IMR-90 (cell line): ENCODE data around the gene ENDOV. TPM values are rescaled to one million over a fixed set of nuclear protein-coding genes. Genes with fewer than 3 reads are reported as not detected.

Experiments
- ATAC-seq: fragments of 200-7000 bp; cut with Tn5 transposase; 2 replicates; pipeline ENCODE4 v1.9.1; 2020; ENCODE audit warnings: low read depth, mild to moderate bottlenecking, moderate library complexity
- BruUV-seq: library from RNA; stranded (reverse); fragments of 400-500 nt; replicated peaks from 2 replicates; lab custom pipeline; 2021; lab: Mats Ljungman, UMichigan
- CTCF ChIA-PET: fragments of 300-600 bp; formaldehyde crosslinking; extraction: SDS; loops from one replicate; lab custom pipeline; 2021; ENCODE audit warnings: antibody characterized with exemption; lab: Yijun Ruan, JAX
- POLR2A ChIA-PET: fragments of 300-600 bp; sonication (Branson Sonifier 250); formaldehyde crosslinking; loops from one replicate; lab custom pipeline; 2022; ENCODE audit warnings: antibody characterized with exemption; ENCODE audit not compliant: unreplicated experiment; lab: Charles Lee
- DNase-seq: peaks from one replicate; pipeline ENCODE4 v3.0.0; 2013
- H2AFZ ChIP-seq: replicated peaks from 2 replicates; pipeline ENCODE3; 2013; ENCODE audit warnings: low read length, mild to moderate bottlenecking; ENCODE audit not compliant: poor library complexity
- H2AK5ac ChIP-seq: 2 replicates; pipeline ENCODE4 v1.6.1; 2013; ENCODE audit warnings: low read depth, low read length, inconsistent platforms
- H2AK9ac ChIP-seq: replicated peaks from 2 replicates; pipeline ENCODE3; 2013; ENCODE audit warnings: mild to moderate bottlenecking, low read depth, low read length, moderate library complexity; ENCODE audit not compliant: poor library complexity
- H2BK120ac ChIP-seq: 2 replicates; pipeline ENCODE4 v1.6.1; 2013; ENCODE audit warnings: low read depth, low read length, inconsistent platforms
- H2BK15ac ChIP-seq: 3 replicates; pipeline ENCODE4 v1.6.1; 2013; ENCODE audit warnings: low read depth, low read length, inconsistent platforms
- H2BK20ac ChIP-seq: 2 replicates; pipeline ENCODE4 v1.6.1; 2013; ENCODE audit warnings: low read depth, mild to moderate bottlenecking, inconsistent platforms, low read length, moderate library complexity
- H2BK5ac ChIP-seq: 2 replicates; pipeline ENCODE4 v1.6.1; 2013; ENCODE audit warnings: mild to moderate bottlenecking, low read depth, low read length, inconsistent platforms; ENCODE audit not compliant: poor library complexity, severe bottlenecking
- H3K14ac ChIP-seq: replicated peaks from 2 replicates; pipeline ENCODE4 v1.6.1; 2013; ENCODE audit warnings: low read depth, low read length, inconsistent platforms
- H3K18ac ChIP-seq: 2 replicates; pipeline ENCODE4 v1.6.1; 2013; ENCODE audit warnings: low read depth, low read length, control low read depth
- H3K23ac ChIP-seq: 2 replicates; pipeline ENCODE4 v1.6.1; 2013; ENCODE audit warnings: low read depth, low read length, inconsistent platforms
- H3K27ac ChIP-seq: 2 replicates; pipeline ENCODE4 v1.5.1; 2013; ENCODE audit warnings: mild to moderate bottlenecking, control low read depth, low read length; ENCODE audit not compliant: insufficient read depth
- H3K27me3 ChIP-seq: 2 replicates; pipeline ENCODE4 v1.6.1; 2013; ENCODE audit warnings: low read length; ENCODE audit not compliant: control insufficient read depth, insufficient read depth
- H3K36me3 ChIP-seq: 2 replicates; pipeline ENCODE4 v1.6.1; 2013; ENCODE audit warnings: low read length, mixed read lengths; ENCODE audit not compliant: control insufficient read depth, insufficient read depth
- H3K4ac ChIP-seq: 2 replicates; pipeline ENCODE4 v1.6.1; 2013; ENCODE audit warnings: low read depth, low read length, inconsistent platforms
- H3K4me1 ChIP-seq: 2 replicates; pipeline ENCODE4 v1.6.1; 2013; ENCODE audit warnings: low read length, mixed read lengths; ENCODE audit not compliant: control insufficient read depth, insufficient read depth
- H3K4me2 ChIP-seq: 2 replicates; pipeline ENCODE4 v1.6.1; 2013; ENCODE audit warnings: low read depth, mild to moderate bottlenecking, control low read depth, low read length, moderate library complexity
- H3K4me3 ChIP-seq: 2 replicates; pipeline ENCODE4 v1.5.1; 2013; ENCODE audit warnings: low read depth, mild to moderate bottlenecking, control low read depth, low read length, moderate library complexity; ENCODE audit not compliant: insufficient read depth
- H3K56ac ChIP-seq: 2 replicates; pipeline ENCODE4 v1.6.1; 2013; ENCODE audit warnings: low read length, inconsistent platforms; ENCODE audit not compliant: insufficient read depth; ENCODE audit errors: extremely low read depth
- H3K79me1 ChIP-seq, 2 experiments: 2 replicates each; pipeline ENCODE4 v1.6.1; 2013; ENCODE audit warnings: low read length in 2 of 2, inconsistent platforms in 1 of 2, low read depth in 1 of 2
- H3K9ac ChIP-seq: 2 replicates; pipeline ENCODE4 v1.6.1; 2013; ENCODE audit warnings: low read depth, low read length, control low read depth
- H3K9me1 ChIP-seq: 2 replicates; pipeline ENCODE4 v1.6.1; 2013; ENCODE audit warnings: low read length, inconsistent platforms; ENCODE audit not compliant: insufficient read depth
- H3K9me3 ChIP-seq: 2 replicates; pipeline ENCODE4 v1.6.1; 2013; ENCODE audit warnings: low read length; ENCODE audit not compliant: control insufficient read depth, insufficient read depth
- H4K20me1 ChIP-seq: 2 replicates; pipeline ENCODE4 v1.6.1; 2013; ENCODE audit warnings: low read length, inconsistent platforms; ENCODE audit not compliant: insufficient read depth
- H4K5ac ChIP-seq: 2 replicates; pipeline ENCODE4 v1.6.1; 2013; ENCODE audit warnings: mild to moderate bottlenecking, low read depth, low read length, control low read depth
- H4K8ac ChIP-seq, 2 experiments: 2 replicates each; pipeline ENCODE4 v1.6.1; 2013; ENCODE audit warnings: low read depth in 2 of 2, low read length in 2 of 2, control low read depth in 1 of 2, inconsistent platforms in 1 of 2
- H4K91ac ChIP-seq: 2 replicates; pipeline ENCODE4 v1.6.1; 2013; ENCODE audit warnings: low read depth, low read length, inconsistent platforms; ENCODE audit not compliant: insufficient read depth
- ELK1 ChIP-seq: fragments of 150-350 bp; IDR thresholded peaks from 2 replicates; pipeline ENCODE4 v1.6.1; 2016; ENCODE audit warnings: low read depth, mild to moderate bottlenecking, low read length, moderate library complexity, borderline replicate concordance
- FOS ChIP-seq: fragments of 150-350 bp; IDR thresholded peaks from 2 replicates; pipeline ENCODE4 v1.6.1; 2016; ENCODE audit warnings: low read depth, low read length
- MAFK ChIP-seq: IDR thresholded peaks from 2 replicates; pipeline ENCODE4 v1.6.1; 2012; ENCODE audit warnings: low read depth, low read length, improper control_type of control experiment
- MAZ ChIP-seq: IDR thresholded peaks from 2 replicates; pipeline ENCODE4 v1.6.1; 2012; ENCODE audit warnings: low read depth, mild to moderate bottlenecking, low read length, improper control_type of control experiment, moderate library complexity, borderline replicate concordance
- POLR2A ChIP-seq: IDR thresholded peaks from 2 replicates; pipeline ENCODE4 v1.6.1; 2012; ENCODE audit warnings: mild to moderate bottlenecking, low read depth, low read length
- RAD21 ChIP-seq: IDR thresholded peaks from 2 replicates; pipeline ENCODE4 v1.6.1; 2012; ENCODE audit warnings: low read length, improper control_type of control experiment
- RCOR1 ChIP-seq: IDR thresholded peaks from 2 replicates; pipeline ENCODE4 v1.6.1; 2012; ENCODE audit warnings: mild to moderate bottlenecking, low read length, improper control_type of control experiment; ENCODE audit not compliant: insufficient replicate concordance
- SMC3 ChIP-seq: fragments of 150-350 bp; IDR thresholded peaks from 2 replicates; pipeline ENCODE4 v1.6.1; 2016; ENCODE audit warnings: low read depth, mild to moderate bottlenecking, antibody characterized with exemption, low read length, moderate library complexity
- WGBS, 2 experiments: methylation state at CpG; one replicate each; pipeline versions ENCODE4 v1.1.5 to v1.1.7; 2013; ENCODE audit warnings: missing lambda C conversion rate in 2 of 2; ENCODE audit not compliant: insufficient read length in 1 of 2; ENCODE audit errors: extremely low coverage in 2 of 2; 5-methylcytosine and 5-hydroxymethylcytosine counted together
- dilution Hi-C: fragments of 300-500 bp; cut with HindIII; formaldehyde crosslinking; loops from one replicate; pipeline ENCODE4 v1.14.3; 2018; ENCODE audit warnings: low sequenced_read_pairs; ENCODE audit not compliant: unreplicated experiment
- in situ Hi-C: fragments of 300-500 bp; cut with MboI; formaldehyde crosslinking; loops from 3 replicates; pipeline ENCODE4 v1.14.3; 2019; ENCODE audit warnings: low sequenced_read_pairs, inconsistent platforms, mixed read lengths
- intact Hi-C: fragments of 100-400 bp; cut with micrococcal nuclease; formaldehyde crosslinking; loops from 2 replicates; pipeline ENCODE4 v1.10.0; 2022
- polyA plus RNA-seq, 3 experiments: library from polyadenylated mRNA; depleted of rRNA; stranded (reverse); fragments of >200 nt; gene quantifications; 2 replicates each; pipeline ENCODE4 v1.2.3, GENCODE V29; 2012; ENCODE audit warnings: low replicate concordance in 1 of 3
- total RNA-seq: library from RNA; depleted of rRNA; stranded (reverse); fragments of >200 nt; gene quantifications from 2 replicates; pipeline ENCODE4 v1.2.3, GENCODE V29; 2012

ENDOV gene
- total and polyA plus RNA-seq, 2 of the 4 experiments (the other 2 are of a cell fraction): 15.1 to 30.3 TPM

DNA sequence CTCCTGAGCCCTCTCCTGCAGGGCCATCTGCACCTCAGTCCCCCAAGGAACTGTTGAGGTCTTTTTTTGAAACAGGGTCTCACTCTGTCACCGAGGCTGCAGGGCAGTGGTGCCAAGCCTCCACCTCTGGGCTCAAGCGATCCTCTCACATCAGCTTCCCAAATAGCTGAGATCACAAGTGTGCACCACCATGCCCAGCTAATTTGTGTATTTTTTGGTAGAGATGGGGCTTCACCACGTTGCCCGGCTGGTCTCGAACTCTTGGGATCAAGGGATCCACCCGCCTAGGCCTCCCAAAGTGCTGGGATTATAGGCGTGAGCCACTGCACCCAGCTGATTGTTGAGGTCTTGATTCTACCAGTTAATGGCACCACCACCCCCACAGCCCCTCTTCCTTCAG is 27.9 kb upstream of the ENDOV start:
- Histone ChIP-seq H3K4me1 (no peaks in the 10 kb centered on the region), H4K20me1 (no peaks in the 10 kb centered on the region; the same call in 1 of the 2 replicates), H2BK15ac (no peak overlapping the region), H2BK20ac (no peak overlapping the region), H3K4me2 (no peak overlapping the region), H3K9me3 (no peaks in the 10 kb centered on the region), H4K91ac (no peak overlapping the region), H4K5ac (no peak overlapping the region), H3K4ac (no peak overlapping the region), H3K79me1 (peaks cover 0 to 6% of the 10 kb centered on the region in 2 experiments; a peak in 2 of 4 replicates), H2AK9ac (no peak overlapping the region), H3K9ac (no peak overlapping the region), H3K56ac (no peak overlapping the region), H3K36me3 (peaks cover 72% of the 10 kb centered on the region), H4K8ac (no peak overlapping the region), H3K18ac (no peak overlapping the region), H2BK120ac (no peak overlapping the region), H3K9me1 (no peaks in the 10 kb centered on the region), H2AFZ (no peak overlapping the region), H2BK5ac (no peak overlapping the region), H3K27me3 (no peaks in the 10 kb centered on the region), H3K27ac (no peak overlapping the region), H3K4me3 (no peak overlapping the region), H3K23ac (no peak overlapping the region), H3K14ac (no peak overlapping the region), H2AK5ac (no peak overlapping the region)
- no peak for TF ChIP-seq ELK1
- TF ChIP-seq MAFK: no peak
- no peak for TF ChIP-seq RCOR1
- no peak for TF ChIP-seq SMC3
- no peak for TF ChIP-seq FOS
- no peak for TF ChIP-seq MAZ
- no peak for TF ChIP-seq RAD21
- TF ChIP-seq POLR2A: no peak
- ATAC-seq (no peak), DNase-seq (no peak)
- no TSS peak for BruUV-seq
- dilution Hi-C loops (no loop called here), intact Hi-C loops (no loop called here), in situ Hi-C loops (no loop called here)
- CTCF ChIA-PET: no interaction called here
- POLR2A ChIA-PET: no interaction called here
- WGBS, 2 experiments: 100% methylated on average over 1 of the region's 7 CpGs; no CpG with 5 or more reads in 1 of the 2 experiments
